Activated CD8-positive, alpha-beta memory T cell treated with anti-CD3 and anti-CD28 coated beads, Interleukin-2, amount 10 ng/mL, durations not matched to agents 7 days and 5 days (primary cell): Measurements from ENCODE around the gene MAN2A1. TPM values are rescaled to one million over a fixed set of nuclear protein-coding genes. Genes with fewer than 3 reads are reported as not detected.

Experiments used
- ATAC-seq: fragments of 150-1000 bp; cut with Tn5 transposase; one replicate; pipeline ENCODE4 v1.10.0; 2021; ENCODE audit warnings: moderate library complexity
- CTCF ChIA-PET: fragments of 350-600 bp; sonication (Branson Sonifier 250); formaldehyde crosslinking; loops from one replicate; lab custom pipeline; 2021; ENCODE audit warnings: antibody characterized with exemption; lab: Charles Lee
- DNase-seq: peaks from one replicate; pipeline ENCODE4 v3.0.0-alpha.2; 2020
- H3K27ac Mint-ChIP-seq: one replicate; pipeline ENCODE4 v1.8.0; 2021; ENCODE audit warnings: mild to moderate bottlenecking, mixed read lengths
- H3K27me3 Mint-ChIP-seq: one replicate; pipeline ENCODE4 v1.8.0; 2021; ENCODE audit warnings: mixed read lengths
- H3K36me3 Mint-ChIP-seq: one replicate; pipeline ENCODE4 v1.8.0; 2021; ENCODE audit warnings: mild to moderate bottlenecking, mixed read lengths
- H3K4me1 Mint-ChIP-seq: one replicate; pipeline ENCODE4 v1.8.0; 2021; ENCODE audit warnings: mixed read lengths
- H3K4me3 Mint-ChIP-seq: one replicate; pipeline ENCODE4 v1.8.0; 2021; ENCODE audit warnings: mild to moderate bottlenecking, moderate library complexity, mixed read lengths
- H3K9me3 Mint-ChIP-seq: one replicate; pipeline ENCODE4 v1.8.0; 2022; ENCODE audit warnings: low read depth, mixed read lengths
- total RNA-seq, 2 experiments: library from RNA; stranded (reverse); gene quantifications; one replicate each; pipeline ENCODE4 v1.2.3, GENCODE V29; 2021

The MAN2A1 gene
- total RNA-seq, 2 experiments from 2014 or later: 27.2 to 28.4 TPM

- Mint-ChIP-seq H3K27ac (no peak overlapping the region), H3K4me3 (no peak overlapping the region), H3K36me3 (peaks cover 28% of the 10 kb centered on the region), H3K27me3 (no peaks in the 10 kb centered on the region), H3K9me3 (no peaks in the 10 kb centered on the region), H3K4me1 (peaks cover 3% of the 10 kb centered on the region)
- ATAC-seq (no peak), DNase-seq (no peak)
- CTCF ChIA-PET: interaction anchor here (1.6 kb wide), 1 partner anchor 13 kb away, joined by 3 read pairs; no protein-coding TSS in a partner anchor
Observed at GRCh38 chr5:109703829-109704228, 14.1 kb downstream of the MAN2A1 start.

DNA sequence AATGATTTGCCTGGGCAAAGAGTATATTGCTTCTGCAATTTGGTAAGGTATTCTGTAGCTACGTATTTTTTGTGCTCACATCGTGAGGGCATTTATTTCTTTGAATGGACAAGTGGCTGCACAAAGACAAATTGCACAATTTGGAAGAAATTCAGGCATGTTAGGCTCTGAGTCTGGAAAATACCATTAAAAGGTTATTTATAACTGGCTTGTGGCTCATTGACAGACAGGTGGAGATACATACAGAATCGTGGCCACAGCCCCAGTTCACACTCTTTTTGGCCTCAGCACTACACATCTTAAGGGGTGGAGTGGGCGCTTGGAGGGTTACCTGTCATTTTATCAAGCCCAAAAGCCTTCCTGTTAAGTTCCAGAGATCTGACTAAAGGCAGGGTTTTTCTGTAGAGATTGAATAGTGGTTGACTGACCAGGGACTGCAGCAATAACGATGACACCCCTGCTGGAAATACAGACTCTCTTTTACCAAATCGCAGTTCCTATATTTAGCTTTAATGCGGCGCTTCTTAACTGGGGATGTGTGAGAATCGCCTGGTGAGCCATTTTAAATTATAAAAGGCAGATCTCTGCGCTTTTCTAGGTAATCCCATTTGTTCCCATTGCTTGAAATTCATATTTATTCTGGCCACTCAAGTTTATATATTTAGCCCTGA lies 14.7 kb downstream of the MAN2A1 start:
- H3K9me3 Mint-ChIP-seq: no peaks in the 10 kb centered on the region
- H3K27ac Mint-ChIP-seq: no peak overlapping the region
- CTCF ChIA-PET: interaction anchor here (1.2 to 1.6 kb wide), 2 partner anchors 12 to 14 kb away, joined by 3 to 6 read pairs; no protein-coding TSS in a partner anchor

DNA sequence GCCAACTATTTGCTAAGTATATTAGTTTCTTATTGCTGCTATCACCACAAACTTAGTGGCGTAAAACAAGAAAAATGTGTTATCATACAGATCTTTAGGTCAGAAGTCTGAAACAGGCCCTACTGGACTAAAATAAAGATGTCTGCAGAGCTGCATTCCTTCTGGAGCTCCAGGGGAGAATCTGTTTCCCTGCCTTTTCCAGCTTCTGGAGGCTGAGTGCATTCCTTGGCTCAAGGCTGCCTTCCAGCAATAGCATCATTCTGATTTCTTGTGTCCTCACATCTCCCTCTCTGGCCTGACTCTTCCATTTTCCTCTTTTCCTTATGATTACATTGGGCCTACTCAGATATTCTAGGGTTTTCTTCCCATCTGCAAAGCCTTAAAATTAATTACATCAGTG lies 15.9 kb downstream of the MAN2A1 start:
- CTCF ChIA-PET: interaction anchor here (1.2 kb wide), 1 partner anchor 13 kb away, joined by 6 read pairs; no protein-coding TSS in a partner anchor
- Mint-ChIP-seq H3K4me3 (no peak overlapping the region), H3K4me1 (no peaks in the 10 kb centered on the region), H3K27ac (no peak overlapping the region), H3K36me3 (peaks cover 16% of the 10 kb centered on the region), H3K9me3 (no peaks in the 10 kb centered on the region), H3K27me3 (no peaks in the 10 kb centered on the region)
- no peak for DNase-seq
- no peak for ATAC-seq

More for the DNA sequence above, 14.7 kb downstream of the MAN2A1 start:
- H3K4me3 Mint-ChIP-seq: no peak overlapping the region
- no peaks in the 10 kb centered on the region for H3K27me3 Mint-ChIP-seq
- DNase-seq: no peak
- H3K4me1 Mint-ChIP-seq: no peaks in the 10 kb centered on the region
- peaks cover 27% of the 10 kb centered on the region for H3K36me3 Mint-ChIP-seq
- ATAC-seq: no peak

DNA sequence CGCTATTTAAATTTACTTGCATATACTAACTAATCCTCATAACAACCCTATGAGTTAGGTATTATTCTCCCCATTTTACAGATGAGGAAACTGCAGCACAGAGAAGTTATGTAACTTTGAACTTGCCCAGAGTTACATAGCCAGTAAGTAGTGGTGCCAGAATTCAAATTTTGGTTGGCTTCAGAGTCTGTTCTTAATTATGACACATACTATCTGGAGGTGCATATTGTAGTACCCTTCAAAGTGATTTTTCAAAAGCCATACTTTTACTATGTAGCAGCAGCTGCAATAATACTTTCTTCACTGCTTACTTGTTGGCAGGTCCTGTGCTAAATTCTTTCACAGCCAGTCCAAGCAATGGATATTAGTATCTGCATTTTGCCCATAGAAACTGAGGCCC lies 16.4 kb downstream of the MAN2A1 start:
- Mint-ChIP-seq H3K9me3 (no peaks in the 10 kb centered on the region), H3K27me3 (no peaks in the 10 kb centered on the region), H3K4me1 (no peaks in the 10 kb centered on the region), H3K4me3 (no peak overlapping the region), H3K27ac (no peak overlapping the region), H3K36me3 (peaks cover 19% of the 10 kb centered on the region)
- CTCF ChIA-PET: no interaction called here
- ATAC-seq: no peak
- DNase-seq: no peak

- DNase-seq: no peak
- no peak for ATAC-seq
- Mint-ChIP-seq H3K36me3 (peaks cover 16% of the 10 kb centered on the region), H3K4me3 (no peak overlapping the region), H3K9me3 (no peaks in the 10 kb centered on the region), H3K27me3 (no peaks in the 10 kb centered on the region), H3K27ac (no peak overlapping the region), H3K4me1 (peaks cover 2% of the 10 kb centered on the region)
- CTCF ChIA-PET: no interaction called here
Observed at GRCh38 chr5:109707531-109707930, 17.8 kb downstream of the MAN2A1 start.

GRCh38 chr5:109708813-109709212 lies 19.1 kb downstream of the MAN2A1 start:
- Mint-ChIP-seq H3K27ac (no peak overlapping the region), H3K9me3 (no peaks in the 10 kb centered on the region), H3K36me3 (peaks cover 16% of the 10 kb centered on the region), H3K4me1 (peaks cover 2% of the 10 kb centered on the region), H3K4me3 (no peak overlapping the region), H3K27me3 (no peaks in the 10 kb centered on the region)
- no peak for DNase-seq
- ATAC-seq: no peak
- CTCF ChIA-PET: no interaction called here

DNA sequence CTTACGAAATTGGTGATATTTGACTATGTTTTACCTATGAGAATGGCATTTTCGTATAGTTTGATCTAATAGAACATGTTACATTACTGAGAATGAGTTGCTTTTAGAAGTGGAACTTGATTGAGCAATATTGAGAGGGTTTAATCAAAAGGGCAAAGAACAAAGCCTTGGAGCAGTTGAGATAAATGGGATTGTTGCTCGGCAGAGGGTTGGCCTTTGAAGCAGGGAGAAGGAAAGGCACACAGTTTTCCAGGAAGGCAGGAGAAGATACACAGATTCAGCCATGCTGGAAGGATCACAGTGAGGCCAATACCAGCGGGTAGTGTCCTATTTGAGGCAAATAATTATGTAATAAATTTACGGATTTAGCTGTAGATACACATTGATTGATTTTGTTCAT lies 19.5 kb downstream of the MAN2A1 start:
- no peaks in the 10 kb centered on the region for H3K9me3 Mint-ChIP-seq
- H3K36me3 Mint-ChIP-seq: peaks cover 16% of the 10 kb centered on the region
- CTCF ChIA-PET: no interaction called here
- H3K4me3 Mint-ChIP-seq: no peak overlapping the region
- peaks cover 2% of the 10 kb centered on the region for H3K4me1 Mint-ChIP-seq
- ATAC-seq (no peak), DNase-seq (no peak)
- no peak overlapping the region for H3K27ac Mint-ChIP-seq
- H3K27me3 Mint-ChIP-seq: no peaks in the 10 kb centered on the region

GRCh38 chr5:109711673-109712072 lies 21.9 kb downstream of the MAN2A1 start:
- no peak overlapping the region for H3K27ac Mint-ChIP-seq
- H3K36me3 Mint-ChIP-seq: peaks cover 21% of the 10 kb centered on the region
- H3K27me3 Mint-ChIP-seq: no peaks in the 10 kb centered on the region
- H3K9me3 Mint-ChIP-seq: no peaks in the 10 kb centered on the region
- CTCF ChIA-PET: no interaction called here
- H3K4me3 Mint-ChIP-seq: no peak overlapping the region
- ATAC-seq (no peak), DNase-seq (no peak)
- peaks cover 2% of the 10 kb centered on the region for H3K4me1 Mint-ChIP-seq

- Mint-ChIP-seq H3K9me3 (no peaks in the 10 kb centered on the region), H3K4me3 (no peak overlapping the region), H3K4me1 (peaks cover 2% of the 10 kb centered on the region), H3K27ac (no peak overlapping the region), H3K36me3 (peaks cover 27% of the 10 kb centered on the region), H3K27me3 (no peaks in the 10 kb centered on the region)
- DNase-seq (no peak), ATAC-seq (no peak)
- CTCF ChIA-PET: no interaction called here
Observed at GRCh38 chr5:109713453-109713852, 23.7 kb downstream of the MAN2A1 start.

DNA sequence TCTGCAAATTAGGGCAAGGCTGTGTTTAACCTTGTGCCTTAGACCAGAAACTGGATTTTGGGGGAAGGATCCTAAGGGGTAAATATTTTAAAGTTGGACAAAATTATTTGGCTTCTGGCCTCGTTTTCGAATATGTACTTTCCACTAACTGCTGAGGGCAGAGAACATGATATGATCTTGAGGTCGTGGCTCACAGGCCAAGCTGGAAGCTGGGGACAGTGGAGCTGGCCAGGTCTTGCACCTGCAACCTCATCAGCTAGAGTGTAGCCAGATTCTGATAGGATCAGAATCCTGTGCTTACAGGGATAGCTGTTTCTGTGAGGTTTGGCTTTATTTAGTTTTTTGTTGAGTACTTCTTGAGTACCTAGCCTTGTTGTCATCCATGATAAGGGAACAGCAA lies 24.9 kb downstream of the MAN2A1 start:
- no peak overlapping the region for H3K4me3 Mint-ChIP-seq
- no peak overlapping the region for H3K27ac Mint-ChIP-seq

GRCh38 chr5:109718216-109718615 lies 28.5 kb downstream of the MAN2A1 start:
- Mint-ChIP-seq H3K9me3 (no peaks in the 10 kb centered on the region), H3K27ac (no peak overlapping the region), H3K36me3 (peaks cover 29% of the 10 kb centered on the region), H3K27me3 (no peaks in the 10 kb centered on the region), H3K4me3 (no peak overlapping the region), H3K4me1 (no peaks in the 10 kb centered on the region)
- DNase-seq: no peak
- ATAC-seq: no peak
- CTCF ChIA-PET: no interaction called here

More for the DNA sequence above, 24.9 kb downstream of the MAN2A1 start:
- H3K36me3 Mint-ChIP-seq: peaks cover 27% of the 10 kb centered on the region
- DNase-seq (no peak), ATAC-seq (no peak)
- H3K9me3 Mint-ChIP-seq: no peaks in the 10 kb centered on the region
- CTCF ChIA-PET: no interaction called here
- no peaks in the 10 kb centered on the region for H3K27me3 Mint-ChIP-seq
- H3K4me1 Mint-ChIP-seq: peaks cover 2% of the 10 kb centered on the region

- H3K4me1 Mint-ChIP-seq: no peaks in the 10 kb centered on the region
- ATAC-seq (no peak), DNase-seq (no peak)
- H3K36me3 Mint-ChIP-seq: peaks cover 31% of the 10 kb centered on the region
- no peaks in the 10 kb centered on the region for H3K9me3 Mint-ChIP-seq
- CTCF ChIA-PET: no interaction called here
- no peaks in the 10 kb centered on the region for H3K27me3 Mint-ChIP-seq
- no peak overlapping the region for H3K4me3 Mint-ChIP-seq
- H3K27ac Mint-ChIP-seq: no peak overlapping the region
Observed at GRCh38 chr5:109718632-109719031, 28.9 kb downstream of the MAN2A1 start.

DNA sequence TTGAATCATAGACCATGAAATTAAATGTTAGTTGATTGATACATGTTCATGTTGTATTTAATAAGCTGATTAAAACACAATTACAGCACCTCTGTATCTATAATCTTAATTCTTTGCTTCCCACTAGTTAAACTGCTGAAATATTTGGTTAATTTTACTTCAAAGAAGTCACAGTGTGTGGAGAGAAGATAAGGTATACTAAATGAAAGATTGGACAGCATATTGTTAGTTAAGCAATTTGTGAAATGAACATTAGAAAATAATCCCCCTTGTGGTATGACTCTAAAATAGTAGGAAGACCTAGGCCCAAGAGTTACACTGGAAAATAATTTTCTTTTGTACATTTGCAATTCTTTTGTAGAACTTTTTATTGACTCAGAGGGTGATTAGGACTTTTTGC lies 30.3 kb downstream of the MAN2A1 start:
- no peak for ATAC-seq
- CTCF ChIA-PET: no interaction called here
- Mint-ChIP-seq H3K9me3 (no peaks in the 10 kb centered on the region), H3K27ac (no peak overlapping the region), H3K36me3 (peaks cover 31% of the 10 kb centered on the region), H3K4me1 (no peaks in the 10 kb centered on the region), H3K27me3 (no peaks in the 10 kb centered on the region), H3K4me3 (no peak overlapping the region)
- DNase-seq: no peak

GRCh38 chr5:109721741-109722140 lies 32.0 kb downstream of the MAN2A1 start:
- H3K4me1 Mint-ChIP-seq: no peaks in the 10 kb centered on the region
- H3K4me3 Mint-ChIP-seq: no peak overlapping the region
- H3K27ac Mint-ChIP-seq: no peak overlapping the region
- no peaks in the 10 kb centered on the region for H3K27me3 Mint-ChIP-seq
- no peaks in the 10 kb centered on the region for H3K9me3 Mint-ChIP-seq
- DNase-seq (no peak), ATAC-seq (no peak)
- peaks cover 27% of the 10 kb centered on the region for H3K36me3 Mint-ChIP-seq
- CTCF ChIA-PET: no interaction called here
